MM.1S (cell line): ENCODE data around the gene MALRD1.

Source experiments
- EZH2 ChIP-seq: fragments of 300-600 bp; sonication (generic); optimal IDR thresholded peaks from 2 replicates; pipeline ENCODE3; 2017; ENCODE audit warnings: low read depth, mild to moderate bottlenecking, antibody characterized with exemption, low read length, mixed read lengths
- TF ChIP-seq, protein P1 (sequence below): fragments of 300-600 bp; sonication (generic); IDR thresholded peaks from 2 replicates; pipeline ENCODE4 v1.5.1; 2016; ENCODE audit warnings: antibody characterized with exemption, low read length, mixed read lengths

GRCh38 chr10:19588608-19589007 is 540.0 kb downstream of the MALRD1 start:
- TF ChIP-seq, protein P1, sequence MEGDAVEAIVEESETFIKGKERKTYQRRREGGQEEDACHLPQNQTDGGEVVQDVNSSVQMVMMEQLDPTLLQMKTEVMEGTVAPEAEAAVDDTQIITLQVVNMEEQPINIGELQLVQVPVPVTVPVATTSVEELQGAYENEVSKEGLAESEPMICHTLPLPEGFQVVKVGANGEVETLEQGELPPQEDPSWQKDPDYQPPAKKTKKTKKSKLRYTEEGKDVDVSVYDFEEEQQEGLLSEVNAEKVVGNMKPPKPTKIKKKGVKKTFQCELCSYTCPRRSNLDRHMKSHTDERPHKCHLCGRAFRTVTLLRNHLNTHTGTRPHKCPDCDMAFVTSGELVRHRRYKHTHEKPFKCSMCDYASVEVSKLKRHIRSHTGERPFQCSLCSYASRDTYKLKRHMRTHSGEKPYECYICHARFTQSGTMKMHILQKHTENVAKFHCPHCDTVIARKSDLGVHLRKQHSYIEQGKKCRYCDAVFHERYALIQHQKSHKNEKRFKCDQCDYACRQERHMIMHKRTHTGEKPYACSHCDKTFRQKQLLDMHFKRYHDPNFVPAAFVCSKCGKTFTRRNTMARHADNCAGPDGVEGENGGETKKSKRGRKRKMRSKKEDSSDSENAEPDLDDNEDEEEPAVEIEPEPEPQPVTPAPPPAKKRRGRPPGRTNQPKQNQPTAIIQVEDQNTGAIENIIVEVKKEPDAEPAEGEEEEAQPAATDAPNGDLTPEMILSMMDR, result no peak
- no peak for TF ChIP-seq EZH2
